ENCODE measurements around the gene GPSM1. TPM values are rescaled to one million over a fixed set of nuclear protein-coding genes. Genes with fewer than 3 reads are reported as not detected.

GPSM1 gene
- total RNA-seq, 1 donor from 2014 or later, result 59.4 TPM

DNA sequence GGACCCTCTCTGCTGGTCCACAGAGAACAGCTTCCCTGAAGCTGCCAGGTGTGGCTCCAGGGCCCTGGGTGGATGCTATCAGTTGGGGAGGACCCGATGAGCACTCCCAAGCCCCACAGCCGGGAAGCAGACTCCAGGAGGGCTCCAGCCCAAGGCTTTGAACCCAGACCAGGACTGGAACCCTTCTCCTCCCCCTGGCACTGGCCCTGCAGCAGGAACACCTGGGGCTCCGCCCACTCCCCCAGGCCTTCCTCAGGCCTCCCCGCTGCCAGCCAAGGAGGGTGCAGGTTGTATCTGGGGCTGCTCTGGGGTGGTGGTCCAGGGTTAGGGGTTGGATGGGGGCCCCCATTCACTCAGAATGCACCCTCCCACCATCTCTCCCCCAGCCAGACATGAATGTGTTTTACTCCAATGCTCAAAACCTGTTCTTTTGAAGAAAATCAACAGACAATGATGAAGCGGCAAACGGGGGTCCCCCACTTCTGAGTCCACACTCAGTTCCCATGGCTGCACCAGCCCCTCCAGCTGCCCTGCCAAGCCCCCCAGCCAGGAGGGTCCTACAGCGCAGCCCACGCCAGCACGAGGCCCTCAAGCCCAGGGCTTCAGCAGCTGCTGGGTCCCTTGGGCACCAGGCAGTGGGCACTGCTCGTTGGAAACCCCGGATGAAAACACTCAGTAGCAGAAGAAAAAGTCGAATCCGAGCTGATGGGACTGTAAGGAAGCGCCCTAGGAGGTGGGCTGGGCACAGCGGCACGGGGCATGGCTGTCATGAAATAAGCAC lies 46.6 kb upstream of the GPSM1 start:
- Mint-ChIP-seq H3K4me3 (ENCODE audit: unreplicated experiment) (no peak overlapping the region), H3K9me3 (ENCODE audit: unreplicated experiment) (no peaks in the 10 kb centered on the region), H3K27ac (ENCODE audit: unreplicated experiment) (no peak overlapping the region), H3K36me3 (ENCODE audit: low read depth, unreplicated experiment) (peaks cover 1% of the 10 kb centered on the region), H3K27me3 (ENCODE audit: low read depth, unreplicated experiment) (peaks cover 23% of the 10 kb centered on the region), H3K4me1 (ENCODE audit: low read depth, unreplicated experiment) (no peaks in the 10 kb centered on the region)
- Histone ChIP-seq H3K79me2 (ENCODE audit: insufficient read depth, low read length) (no peaks in the 10 kb centered on the region), H3K9ac (ENCODE audit: low read length) (no peak overlapping the region), H3K27me3 (ENCODE audit: insufficient read depth, low read length) (peaks cover 13% of the 10 kb centered on the region), H3K4me3 (ENCODE audit: insufficient read depth, low read depth, low read length) (no peak overlapping the region), H2AFZ (ENCODE audit: low read depth, low read length) (no peak overlapping the region), H3K4me2 (ENCODE audit: low read length) (no peak overlapping the region), H3K27ac (ENCODE audit: low read depth, low read length) (no peak overlapping the region), H4K20me1 (ENCODE audit: insufficient read depth, low read length) (no peaks in the 10 kb centered on the region), H3K36me3 (ENCODE audit: insufficient read depth, low read length) (no peaks in the 10 kb centered on the region), H3K4me1 (ENCODE audit: insufficient read depth, low read length) (no peaks in the 10 kb centered on the region), H3K9me3 (ENCODE audit: insufficient read depth, low read depth, low read length) (no peaks in the 10 kb centered on the region)
- FAIRE-seq, result no peak
- TF ChIP-seq, protein P1, sequence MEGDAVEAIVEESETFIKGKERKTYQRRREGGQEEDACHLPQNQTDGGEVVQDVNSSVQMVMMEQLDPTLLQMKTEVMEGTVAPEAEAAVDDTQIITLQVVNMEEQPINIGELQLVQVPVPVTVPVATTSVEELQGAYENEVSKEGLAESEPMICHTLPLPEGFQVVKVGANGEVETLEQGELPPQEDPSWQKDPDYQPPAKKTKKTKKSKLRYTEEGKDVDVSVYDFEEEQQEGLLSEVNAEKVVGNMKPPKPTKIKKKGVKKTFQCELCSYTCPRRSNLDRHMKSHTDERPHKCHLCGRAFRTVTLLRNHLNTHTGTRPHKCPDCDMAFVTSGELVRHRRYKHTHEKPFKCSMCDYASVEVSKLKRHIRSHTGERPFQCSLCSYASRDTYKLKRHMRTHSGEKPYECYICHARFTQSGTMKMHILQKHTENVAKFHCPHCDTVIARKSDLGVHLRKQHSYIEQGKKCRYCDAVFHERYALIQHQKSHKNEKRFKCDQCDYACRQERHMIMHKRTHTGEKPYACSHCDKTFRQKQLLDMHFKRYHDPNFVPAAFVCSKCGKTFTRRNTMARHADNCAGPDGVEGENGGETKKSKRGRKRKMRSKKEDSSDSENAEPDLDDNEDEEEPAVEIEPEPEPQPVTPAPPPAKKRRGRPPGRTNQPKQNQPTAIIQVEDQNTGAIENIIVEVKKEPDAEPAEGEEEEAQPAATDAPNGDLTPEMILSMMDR (IDR thresholded peaks at IDR 0.05; ENCODE audit: insufficient read depth, low read depth, low read length), result no peak
- no peak for TF ChIP-seq EZH2 (IDR thresholded peaks at IDR 0.05; ENCODE audit: insufficient read depth, low read length)
- DNase-seq (ENCODE audit: low read depth), result no peak

DNA sequence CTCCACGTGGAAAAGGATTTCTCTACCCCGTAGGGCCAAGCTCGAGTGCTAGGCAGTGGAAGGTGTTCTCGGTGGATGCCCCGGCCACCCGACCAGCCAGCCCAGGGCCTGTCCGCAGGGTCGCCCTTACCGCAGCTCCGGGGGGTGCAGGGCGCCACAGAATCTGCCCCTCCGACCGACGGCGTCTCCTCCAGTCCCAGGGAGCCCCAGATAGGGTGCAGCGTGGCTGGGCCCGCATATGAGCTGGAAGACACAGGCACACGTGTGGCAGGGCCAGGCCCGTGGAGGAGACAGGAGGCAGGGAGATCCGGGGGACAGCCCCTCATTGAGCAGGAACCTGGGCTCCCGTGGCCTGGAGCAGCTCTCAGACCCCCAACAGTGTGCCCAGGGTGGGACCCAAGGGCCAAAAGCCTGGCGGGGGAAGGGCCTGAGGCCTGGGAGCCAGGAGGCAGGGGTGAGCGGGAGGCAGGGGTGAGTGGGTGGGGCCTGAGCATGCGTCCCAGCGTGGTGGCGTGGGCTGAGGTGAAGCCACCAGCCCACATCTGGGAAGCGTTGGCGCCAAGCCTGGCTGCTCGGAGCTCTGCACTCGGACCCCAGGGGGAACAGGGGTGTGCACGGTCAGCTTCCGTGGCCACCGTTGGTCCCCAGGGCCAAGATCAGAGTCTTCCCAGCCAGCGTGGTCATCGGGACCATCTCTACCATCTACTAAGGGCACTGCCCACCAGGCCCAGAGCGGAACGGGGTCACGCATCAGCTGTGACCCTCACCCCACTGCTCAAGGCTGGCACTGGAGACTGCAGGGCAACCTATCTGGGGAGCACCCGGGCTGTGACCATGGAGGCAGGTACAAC lies 45.7 kb upstream of the GPSM1 start:
- FAIRE-seq, result no peak
- no peak overlapping the region for H3K27ac Mint-ChIP-seq (ENCODE audit: unreplicated experiment)
- H3K9ac ChIP-seq (ENCODE audit: low read length), result no peak overlapping the region

More for the DNA sequence above, 45.7 kb upstream of the GPSM1 start:
- Mint-ChIP-seq H3K36me3 (ENCODE audit: low read depth, unreplicated experiment) (peaks cover 1% of the 10 kb centered on the region), H3K9me3 (ENCODE audit: unreplicated experiment) (no peaks in the 10 kb centered on the region), H3K27me3 (ENCODE audit: low read depth, unreplicated experiment) (peaks cover 26% of the 10 kb centered on the region), H3K4me1 (ENCODE audit: low read depth, unreplicated experiment) (no peaks in the 10 kb centered on the region), H3K4me3 (ENCODE audit: unreplicated experiment) (no peak overlapping the region)
- H3K36me3 ChIP-seq (ENCODE audit: insufficient read depth, low read length), result no peaks in the 10 kb centered on the region
- H3K27me3 ChIP-seq (ENCODE audit: insufficient read depth, low read length), result peaks cover 10% of the 10 kb centered on the region
- no peak overlapping the region for H3K27ac ChIP-seq (ENCODE audit: low read depth, low read length)
- no peaks in the 10 kb centered on the region for H3K79me2 ChIP-seq (ENCODE audit: insufficient read depth, low read length)
- no peaks in the 10 kb centered on the region for H3K4me1 ChIP-seq (ENCODE audit: insufficient read depth, low read length)
- H3K4me3 ChIP-seq (ENCODE audit: insufficient read depth, low read depth, low read length), result no peak overlapping the region
- H3K4me2 ChIP-seq (ENCODE audit: low read length), result no peak overlapping the region
- no peaks in the 10 kb centered on the region for H3K9me3 ChIP-seq (ENCODE audit: insufficient read depth, low read depth, low read length)
- no peak for DNase-seq (ENCODE audit: low read depth)
- no peak overlapping the region for H2AFZ ChIP-seq (ENCODE audit: low read depth, low read length)
- H4K20me1 ChIP-seq (ENCODE audit: insufficient read depth, low read length), result no peaks in the 10 kb centered on the region
- TF ChIP-seq, protein P1 (IDR thresholded peaks at IDR 0.05; ENCODE audit: insufficient read depth, low read depth, low read length), result no peak
- TF ChIP-seq EZH2 (IDR thresholded peaks at IDR 0.05; ENCODE audit: insufficient read depth, low read length), result no peak
